Hepatocyte (in vitro differentiated cells): ENCODE data around the gene GNAL. TPM values are rescaled to one million over a fixed set of nuclear protein-coding genes. Genes with fewer than 3 reads are reported as not detected.

Experiments used
- DNase-seq: peaks from one replicate; pipeline ENCODE4 v3.0.0-alpha.2; 2016; ENCODE audit warnings: low spot score
- H2AFZ ChIP-seq: fragments of 200-600 bp; sonication (generic); 2 replicates; pipeline ENCODE4 v1.6.0; 2016; ENCODE audit warnings: antibody characterized with exemption, mild to moderate bottlenecking
- H3K27ac ChIP-seq: fragments of 200-600 bp; sonication (generic); 2 replicates; pipeline ENCODE4 v1.5.1; 2016; ENCODE audit warnings: mild to moderate bottlenecking
- H3K27me3 ChIP-seq: fragments of 200-600 bp; sonication (generic); 2 replicates; pipeline ENCODE4 v1.6.1; 2016
- H3K36me3 ChIP-seq: fragments of 200-600 bp; sonication (generic); replicated peaks from 2 replicates; pipeline ENCODE4 v1.5.1; 2016; ENCODE audit warnings: low read depth; ENCODE audit not compliant: insufficient read depth
- H3K4me1 ChIP-seq: fragments of 200-600 bp; sonication (generic); 2 replicates; pipeline ENCODE4 v1.5.1; 2016; ENCODE audit warnings: mild to moderate bottlenecking, moderate library complexity; ENCODE audit not compliant: insufficient read depth
- H3K4me2 ChIP-seq: fragments of 200-600 bp; sonication (generic); 2 replicates; pipeline ENCODE4 v1.6.0; 2016
- H3K4me3 ChIP-seq: fragments of 200-600 bp; sonication (generic); 2 replicates; pipeline ENCODE4 v1.5.1; 2016; ENCODE audit warnings: mild to moderate bottlenecking
- H3K79me2 ChIP-seq: fragments of 200-600 bp; sonication (generic); 2 replicates; pipeline ENCODE4 v1.6.0; 2017; ENCODE audit warnings: mild to moderate bottlenecking
- H3K9me2 ChIP-seq: fragments of 200-600 bp; sonication (generic); replicated peaks from 2 replicates; pipeline ENCODE4 v1.6.0; 2017; ENCODE audit warnings: mild to moderate bottlenecking; ENCODE audit not compliant: insufficient read depth
- H3K9me3 ChIP-seq: fragments of 200-600 bp; sonication (generic); 2 replicates; pipeline ENCODE4 v1.5.1; 2016; ENCODE audit warnings: low read depth, mild to moderate bottlenecking
- H4K20me1 ChIP-seq: fragments of 200-600 bp; sonication (generic); 2 replicates; pipeline ENCODE4 v1.6.0; 2016; ENCODE audit warnings: mild to moderate bottlenecking; ENCODE audit not compliant: insufficient read depth, poor library complexity, severe bottlenecking
- CTCF ChIP-seq: fragments of 200-600 bp; sonication (generic); IDR thresholded peaks from 2 replicates; pipeline ENCODE4 v1.5.1; 2016; ENCODE audit warnings: antibody characterized with exemption, mild to moderate bottlenecking; ENCODE audit not compliant: poor library complexity
- EZH2 ChIP-seq: fragments of 200-600 bp; sonication (generic); IDR thresholded peaks from 2 replicates; pipeline ENCODE4 v1.6.1; 2016; ENCODE audit warnings: antibody characterized with exemption, mild to moderate bottlenecking, borderline replicate concordance
- EZH2phosphoT487 ChIP-seq: fragments of 200-600 bp; sonication (generic); IDR thresholded peaks from one replicate; pipeline ENCODE4 v1.6.1; 2018; ENCODE audit warnings: antibody characterized with exemption, mild to moderate bottlenecking, low read depth, moderate library complexity; ENCODE audit not compliant: unreplicated experiment, severe bottlenecking
- WGBS: methylation state at CpG from one replicate; pipeline ENCODE4 v1.1.6; 2016; ENCODE audit warnings: low lambda C conversion rate; ENCODE audit errors: missing lambda C conversion rate; 5-methylcytosine and 5-hydroxymethylcytosine counted together
- polyA plus RNA-seq: library from polyadenylated mRNA; unstranded; fragments of >200 nt; fragmentation: Nextera tagmentation; extraction: Ambion mirVana; gene quantifications from 2 replicates; pipeline ENCODE4 v1.2.1, GENCODE V29; 2016
- total RNA-seq: library from RNA; depleted of rRNA; stranded (reverse); fragments of >200 nt; gene quantifications from 2 replicates; pipeline ENCODE4 v1.2.3, GENCODE V29; 2014

The GNAL gene
- total and polyA plus RNA-seq, 2 experiments from 2014 or later, result 4.4 to 5.2 TPM

- no peaks in the 10 kb centered on the region for H3K36me3 ChIP-seq
- 95% methylated on average over 10 of the region's 10 CpGs for WGBS
- no peak for TF ChIP-seq EZH2phosphoT487
- TF ChIP-seq CTCF, result no peak
- no peak for TF ChIP-seq EZH2
Measured at GRCh38 chr18:11877497-11878135, 188.6 kb downstream of the GNAL start.

GRCh38 chr18:11880586-11881304 is 191.7 kb downstream of the GNAL start:
- Histone ChIP-seq H4K20me1 (no peaks in the 10 kb centered on the region), H3K36me3 (no peaks in the 10 kb centered on the region), H3K79me2 (no peaks in the 10 kb centered on the region), H3K4me2 (no peak overlapping the region), H3K4me1 (peaks cover 7% of the 10 kb centered on the region), H3K27ac (no peak overlapping the region), H3K9me3 (no peaks in the 10 kb centered on the region), H3K4me3 (no peak overlapping the region), H2AFZ (no peak overlapping the region), H3K9me2 (no peaks in the 10 kb centered on the region), H3K27me3 (no peaks in the 10 kb centered on the region)
- TF ChIP-seq EZH2phosphoT487 (no peak), EZH2 (no peak), CTCF (no peak)
- DNase-seq, result no peak
- 92% methylated on average over 28 of the region's 30 CpGs for WGBS

More at GRCh38 chr18:11877497-11878135, 188.6 kb downstream of the GNAL start:
- H4K20me1 ChIP-seq, result no peaks in the 10 kb centered on the region
- H3K4me2 ChIP-seq, result no peak overlapping the region
- no peaks in the 10 kb centered on the region for H3K9me3 ChIP-seq
- H3K27me3 ChIP-seq, result no peaks in the 10 kb centered on the region
- no peak overlapping the region for H3K27ac ChIP-seq
- no peak for DNase-seq
- H3K4me3 ChIP-seq, result no peak overlapping the region
- no peaks in the 10 kb centered on the region for H3K79me2 ChIP-seq
- H2AFZ ChIP-seq, result no peak overlapping the region
- no peaks in the 10 kb centered on the region for H3K9me2 ChIP-seq
- H3K4me1 ChIP-seq, result peaks cover 3% of the 10 kb centered on the region

GRCh38 chr18:11882636-11883035 is 193.6 kb downstream of the GNAL start:
- H3K27ac ChIP-seq, result no peak overlapping the region
- no peaks in the 10 kb centered on the region for H3K79me2 ChIP-seq
- H3K4me3 ChIP-seq, result no peak overlapping the region
- H3K4me1 ChIP-seq, result peaks cover 8% of the 10 kb centered on the region
- H3K27me3 ChIP-seq, result no peaks in the 10 kb centered on the region
- no peaks in the 10 kb centered on the region for H4K20me1 ChIP-seq
- H3K9me2 ChIP-seq, result no peaks in the 10 kb centered on the region
- no peak overlapping the region for H3K4me2 ChIP-seq
- WGBS, result 63% methylated on average over 4 of the region's 4 CpGs
- no peak overlapping the region for H2AFZ ChIP-seq
- TF ChIP-seq CTCF (no peak), EZH2phosphoT487 (no peak), EZH2 (no peak)
- no peak for DNase-seq
- H3K9me3 ChIP-seq, result no peaks in the 10 kb centered on the region
- no peaks in the 10 kb centered on the region for H3K36me3 ChIP-seq
